Activated CD4-positive, alpha-beta T cell treated with anti-CD3 and anti-CD28 coated beads for 36 hours (primary cell): ENCODE measurements around the gene PRSS12. TPM values are rescaled to one million over a fixed set of nuclear protein-coding genes. Genes with fewer than 3 reads are reported as not detected.

Experiments used
- ATAC-seq: fragments of 200-7000 bp; cut with Tn5 transposase; one replicate; pipeline ENCODE4 v1.10.0; 2021; ENCODE audit warnings: mild to moderate bottlenecking, moderate library complexity
- CTCF ChIA-PET: fragments of 350-600 bp; sonication (Branson Sonifier 250); formaldehyde crosslinking; loops from one replicate; lab custom pipeline; 2021; ENCODE audit warnings: antibody characterized with exemption; lab: Charles Lee
- POLR2A ChIA-PET: fragments of 350-600 bp; sonication (Branson Sonifier 250); formaldehyde crosslinking; loops from one replicate; lab custom pipeline; 2021; ENCODE audit warnings: antibody characterized with exemption, inconsistent platforms; lab: Charles Lee
- DNase-seq: peaks from one replicate; pipeline ENCODE4 v3.0.0-alpha.2; 2020
- H3K27ac Mint-ChIP-seq: one replicate; pipeline ENCODE4 v1.8.0; 2021; ENCODE audit warnings: mixed read lengths
- H3K27me3 Mint-ChIP-seq: one replicate; pipeline ENCODE4 v1.8.0; 2021; ENCODE audit warnings: mixed read lengths
- H3K36me3 Mint-ChIP-seq: one replicate; pipeline ENCODE4 v1.8.0; 2021; ENCODE audit warnings: low read depth, mixed read lengths
- H3K4me1 Mint-ChIP-seq: one replicate; pipeline ENCODE4 v1.8.0; 2021; ENCODE audit warnings: mixed read lengths
- H3K4me3 Mint-ChIP-seq: one replicate; pipeline ENCODE4 v1.8.0; 2021; ENCODE audit warnings: mild to moderate bottlenecking, moderate library complexity, mixed read lengths
- H3K9me3 Mint-ChIP-seq: one replicate; pipeline ENCODE4 v1.8.0; 2021; ENCODE audit warnings: low read depth, mixed read lengths
- intact Hi-C, 2 experiments: fragments of 100-400 bp; cut with DNase I in 1 of 2; cut with micrococcal nuclease in 1 of 2; formaldehyde crosslinking; loops; one replicate each; pipeline versions ENCODE4 v1.14.2 to v1.15.1; 2022 to 2024; cut with DNase I, micrococcal nuclease
- total RNA-seq, 2 experiments: library from RNA; stranded (reverse); gene quantifications; one replicate each; pipeline ENCODE4 v1.2.3, GENCODE V29; 2021

PRSS12 gene
- total RNA-seq, 2 experiments from 2014 or later: not detected

DNA sequence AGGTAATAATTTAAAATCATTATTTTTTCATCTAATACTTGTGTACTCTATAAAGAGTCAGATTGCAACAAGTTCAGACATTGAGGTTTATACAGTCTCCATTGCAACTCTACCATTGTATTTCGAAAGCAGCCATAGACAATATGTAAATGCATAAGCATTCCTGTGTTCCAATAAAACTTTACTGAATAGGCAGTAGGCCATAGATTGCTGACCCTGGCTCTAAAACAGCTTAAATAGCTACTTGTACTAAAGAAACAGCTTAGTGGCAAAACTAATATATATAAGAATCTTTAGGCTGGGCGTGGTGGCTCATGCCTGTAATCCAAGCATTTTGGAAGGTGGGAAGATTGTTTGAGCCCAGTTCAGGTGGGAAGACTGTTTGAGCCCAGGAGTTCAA is 115.3 kb downstream of the PRSS12 start:
- ATAC-seq (no peak), DNase-seq (no peak)
- no peaks in the 10 kb centered on the region for H3K9me3 Mint-ChIP-seq
- H3K4me1 Mint-ChIP-seq: no peaks in the 10 kb centered on the region
- intact Hi-C loops: no loop called here
- no peak overlapping the region for H3K4me3 Mint-ChIP-seq
- no peak overlapping the region for H3K27ac Mint-ChIP-seq
- CTCF ChIA-PET: interaction anchor here (1.1 kb wide), 1 partner anchor 13 kb away, joined by 4 read pairs; no protein-coding TSS in a partner anchor
- no peaks in the 10 kb centered on the region for H3K27me3 Mint-ChIP-seq
- H3K36me3 Mint-ChIP-seq: no peaks in the 10 kb centered on the region
- POLR2A ChIA-PET: no interaction called here

DNA sequence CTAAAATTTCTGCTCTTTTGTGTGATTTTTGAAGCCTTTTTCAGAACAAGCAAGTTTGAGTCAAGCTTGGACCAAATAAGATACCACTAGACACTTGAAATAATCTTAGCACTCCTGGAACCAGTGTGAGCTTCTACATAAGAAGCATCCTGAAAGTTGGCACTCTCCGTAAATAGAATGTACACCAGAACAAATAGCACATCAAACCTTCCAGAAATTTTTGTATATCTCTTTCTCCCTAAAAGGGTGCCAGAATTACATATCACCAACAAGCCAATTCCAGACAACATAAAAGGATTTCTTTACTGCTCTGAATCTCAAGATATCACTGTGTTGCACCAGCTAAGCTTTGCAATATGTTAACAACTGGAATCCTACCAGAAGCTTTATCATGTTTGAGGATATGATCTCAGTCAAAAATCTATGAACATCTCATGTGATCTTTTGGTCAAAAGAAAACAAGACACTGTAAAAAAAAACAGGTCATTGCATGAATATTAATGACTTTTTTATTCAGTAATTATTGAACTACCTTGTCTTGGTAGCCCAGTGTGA is 117.2 kb downstream of the PRSS12 start:
- no peak for ATAC-seq
- H3K4me1 Mint-ChIP-seq: no peaks in the 10 kb centered on the region
- H3K27me3 Mint-ChIP-seq: no peaks in the 10 kb centered on the region
- no peak for DNase-seq
- CTCF ChIA-PET: interaction anchor here (1.0 to 2.8 kb wide), 3 partner anchors 8 to 16 kb away, joined by 3 to 9 read pairs (median 4); no protein-coding TSS in a partner anchor
- intact Hi-C loops: no loop called here
- H3K4me3 Mint-ChIP-seq: no peak overlapping the region
- H3K36me3 Mint-ChIP-seq: no peaks in the 10 kb centered on the region
- POLR2A ChIA-PET: no interaction called here
- H3K27ac Mint-ChIP-seq: no peak overlapping the region
- H3K9me3 Mint-ChIP-seq: no peaks in the 10 kb centered on the region
